Esophagus muscularis mucosa (tissue), 4 donors: ENCODE results near the gene PSMD14. TPM values are rescaled to one million over a fixed set of nuclear protein-coding genes. Genes with fewer than 3 reads are reported as not detected.

Experiments
- DNase-seq: peaks from one replicate; pipeline ENCODE4 v3.0.0-alpha.2; 2017; ENCODE audit errors: extremely low spot score
- H3K27ac ChIP-seq, 4 donors: fragments of 200-600 bp; sonication (generic); replicated peaks in 1 of 4; 1 replicate in 3 of 4; 2 replicates in 1 of 4; pipeline ENCODE4 v1.5.1; 2016 to 2019; ENCODE audit warnings: mild to moderate bottlenecking in 1 of 4
- H3K27me3 ChIP-seq, 4 donors: fragments of 200-600 bp; sonication (generic); one replicate each; pipeline versions ENCODE4 v1.5.1 to v1.6.0; 2016 to 2019
- H3K36me3 ChIP-seq, 4 donors: fragments of 200-600 bp; sonication (generic); one replicate each; pipeline ENCODE4 v1.5.1; 2016 to 2019
- H3K4me1 ChIP-seq, 4 donors: fragments of 200-600 bp; sonication (generic); one replicate each; pipeline ENCODE4 v1.5.1; 2016 to 2019
- H3K4me3 ChIP-seq, 4 donors: fragments of 200-600 bp; sonication (generic); 1 replicate in 2 of 4; 2 replicates in 2 of 4; pipeline ENCODE4 v1.5.1; 2016 to 2019; ENCODE audit warnings: mild to moderate bottlenecking in 4 of 4, moderate library complexity in 1 of 4
- H3K9me3 ChIP-seq, 4 donors: fragments of 200-600 bp; sonication (generic); 1 replicate in 3 of 4; 2 replicates in 1 of 4; pipeline ENCODE4 v1.5.1; 2016 to 2019
- EP300 ChIP-seq: sonication (generic); formaldehyde crosslinking; IDR thresholded peaks from one replicate; pipeline ENCODE4 v1.6.1; 2017; ENCODE audit warnings: antibody characterized with exemption
- POLR2A ChIP-seq: fragments of 450-650 bp; IDR thresholded peaks from one replicate; pipeline ENCODE4 v1.6.1; 2017; ENCODE audit warnings: antibody characterized with exemption, moderate library complexity, mild to moderate bottlenecking, low read depth
- POLR2AphosphoS5 ChIP-seq, 2 donors: sonication (generic); formaldehyde crosslinking; IDR thresholded peaks; one replicate each; pipeline ENCODE4 v1.6.1; 2017; ENCODE audit warnings: antibody characterized with exemption in 2 of 2
- WGBS: methylation state at CpG from one replicate; pipeline ENCODE4 v1.1.5; 2018; 5-methylcytosine and 5-hydroxymethylcytosine counted together
- intact Hi-C: fragments of 100-400 bp; cut with DNase I; formaldehyde crosslinking; loops from one replicate; pipeline ENCODE4 v1.15.1; 2023
- total RNA-seq, 4 donors: library from RNA; depleted of rRNA; stranded (reverse); fragments of >200 nt; gene quantifications; one replicate each; pipeline versions ENCODE4 v1.1.0 to v1.2.1, GENCODE V29; 2016
- TF ChIP-seq, protein P1 (sequence below), 3 experiments: fragments of 200-600 bp in 2 of 3; fragments of 450-650 bp in 1 of 3; sonication (generic) in 2 of 3; IDR thresholded peaks; one replicate each; pipeline ENCODE4 v1.5.1; 2017 to 2019; ENCODE audit warnings: antibody characterized with exemption in 3 of 3, mild to moderate bottlenecking in 2 of 3, moderate library complexity in 1 of 3

PSMD14 gene
- total RNA-seq, 4 donors from 2014 or later, result 26.1 to 46.2 (median 35.7) TPM

DNA sequence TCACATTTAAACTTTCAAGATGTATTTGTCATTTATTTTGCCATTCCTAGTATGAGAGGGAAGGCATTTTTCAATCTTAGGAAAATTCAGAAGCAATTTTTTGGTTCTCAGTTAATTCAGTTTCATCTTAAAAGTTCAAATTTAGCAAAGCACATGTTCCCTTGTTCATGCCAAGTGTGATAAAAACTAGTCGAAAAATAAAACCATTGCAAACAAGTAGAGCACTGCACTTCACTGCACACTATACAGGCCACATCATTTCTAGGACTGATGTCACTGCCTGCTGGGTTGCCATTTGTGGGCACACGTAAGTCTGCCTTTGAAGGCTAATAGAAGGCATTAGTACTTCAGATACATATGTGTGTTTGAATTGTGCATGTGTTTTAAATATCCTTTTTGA, 122.2 kb downstream of the PSMD14 start:
- DNase-seq, result no peak
- H3K36me3 ChIP-seq, result no peaks in the 10 kb centered on the region
- intact Hi-C loops, result no loop called here
- peaks cover 4 to 15% (median 14%) of the 10 kb centered on the region in 4 donors for H3K4me1 ChIP-seq
- H3K27ac ChIP-seq, result no peak overlapping the region
- WGBS, result 68% methylated on average over 2 of the region's 2 CpGs
- H3K27me3 ChIP-seq, result peaks cover 12 to 49% (median 39%) of the 10 kb centered on the region in 4 donors
- H3K9me3 ChIP-seq, result peaks cover 0 to 4% (median under 1%) of the 10 kb centered on the region in 4 donors
- TF ChIP-seq POLR2A (no peak), EP300 (no peak), POLR2AphosphoS5 (IDR thresholded peaks at IDR 0.05) (no peak)
- TF ChIP-seq, protein P1, sequence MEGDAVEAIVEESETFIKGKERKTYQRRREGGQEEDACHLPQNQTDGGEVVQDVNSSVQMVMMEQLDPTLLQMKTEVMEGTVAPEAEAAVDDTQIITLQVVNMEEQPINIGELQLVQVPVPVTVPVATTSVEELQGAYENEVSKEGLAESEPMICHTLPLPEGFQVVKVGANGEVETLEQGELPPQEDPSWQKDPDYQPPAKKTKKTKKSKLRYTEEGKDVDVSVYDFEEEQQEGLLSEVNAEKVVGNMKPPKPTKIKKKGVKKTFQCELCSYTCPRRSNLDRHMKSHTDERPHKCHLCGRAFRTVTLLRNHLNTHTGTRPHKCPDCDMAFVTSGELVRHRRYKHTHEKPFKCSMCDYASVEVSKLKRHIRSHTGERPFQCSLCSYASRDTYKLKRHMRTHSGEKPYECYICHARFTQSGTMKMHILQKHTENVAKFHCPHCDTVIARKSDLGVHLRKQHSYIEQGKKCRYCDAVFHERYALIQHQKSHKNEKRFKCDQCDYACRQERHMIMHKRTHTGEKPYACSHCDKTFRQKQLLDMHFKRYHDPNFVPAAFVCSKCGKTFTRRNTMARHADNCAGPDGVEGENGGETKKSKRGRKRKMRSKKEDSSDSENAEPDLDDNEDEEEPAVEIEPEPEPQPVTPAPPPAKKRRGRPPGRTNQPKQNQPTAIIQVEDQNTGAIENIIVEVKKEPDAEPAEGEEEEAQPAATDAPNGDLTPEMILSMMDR (IDR thresholded peaks at IDR 0.05), result no peak
- no peak overlapping the region for H3K4me3 ChIP-seq

DNA sequence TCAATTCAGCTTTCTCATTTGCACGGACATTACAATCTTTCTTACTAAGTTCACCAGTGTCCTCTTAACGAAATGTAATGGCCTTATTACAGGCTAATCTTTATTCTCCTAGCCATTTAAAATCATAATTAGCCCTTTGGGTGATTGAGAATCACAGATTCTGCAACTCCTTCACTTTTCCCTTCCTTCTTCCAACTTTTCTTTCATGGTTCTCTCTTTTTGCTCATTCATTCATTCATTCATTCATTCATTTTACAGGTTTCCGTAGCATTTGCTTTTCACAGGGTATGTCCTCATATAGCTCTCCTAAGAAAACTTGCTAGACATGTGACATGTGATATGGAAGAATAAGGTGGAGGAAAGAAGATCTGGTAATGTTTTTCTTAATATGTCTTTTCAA, 123.9 kb downstream of the PSMD14 start:
- H3K9me3 ChIP-seq, result peaks cover 0 to 9% (median 3%) of the 10 kb centered on the region in 4 donors
- DNase-seq, result no peak
- no peak overlapping the region for H3K4me3 ChIP-seq
- H3K27me3 ChIP-seq, result peaks cover 9 to 38% (median 22%) of the 10 kb centered on the region in 4 donors
- no peak overlapping the region for H3K27ac ChIP-seq
- 79% methylated on average over 3 of the region's 3 CpGs for WGBS
- intact Hi-C loops, result no loop called here
- H3K36me3 ChIP-seq, result no peaks in the 10 kb centered on the region
- TF ChIP-seq POLR2AphosphoS5 (IDR thresholded peaks at IDR 0.05) (no peak), EP300 (no peak), POLR2A (no peak)
- TF ChIP-seq, protein P1 (IDR thresholded peaks at IDR 0.05), result no peak
- peaks cover 0 to 9% (median 9%) of the 10 kb centered on the region in 4 donors for H3K4me1 ChIP-seq

DNA sequence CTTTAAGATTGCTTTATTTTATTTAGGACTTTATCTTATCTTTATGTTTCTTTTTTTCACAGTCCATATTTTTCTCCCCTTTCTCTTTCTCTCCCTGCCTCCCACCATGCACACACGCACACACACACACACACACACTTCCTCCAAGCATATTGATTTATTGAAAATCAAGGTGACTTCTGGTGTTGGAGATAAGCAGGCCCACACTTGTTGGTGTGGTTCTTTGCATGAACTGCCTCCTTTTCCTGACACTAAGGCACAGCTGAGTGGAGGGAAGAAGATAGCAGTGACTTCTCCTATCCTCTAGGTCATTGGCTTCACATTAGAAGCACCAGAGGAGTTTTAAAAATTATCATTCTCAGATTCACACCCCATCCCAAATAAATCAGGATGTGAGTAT, 125.9 kb downstream of the PSMD14 start:
- DNase-seq, result no peak
- no peak overlapping the region for H3K4me3 ChIP-seq
- no peaks in the 10 kb centered on the region for H3K36me3 ChIP-seq
- WGBS, result 33% methylated on average over 1 of the region's 1 CpG
- H3K27me3 ChIP-seq, result peaks cover 0 to 19% (median 8%) of the 10 kb centered on the region in 4 donors
- TF ChIP-seq POLR2A (no peak), POLR2AphosphoS5 (IDR thresholded peaks at IDR 0.05) (no peak), EP300 (no peak)
- H3K27ac ChIP-seq, result no peak overlapping the region
- intact Hi-C loops, result no loop called here
- no peaks in the 10 kb centered on the region for H3K4me1 ChIP-seq
- H3K9me3 ChIP-seq, result peaks cover 0 to 9% (median 3%) of the 10 kb centered on the region in 4 donors

DNA sequence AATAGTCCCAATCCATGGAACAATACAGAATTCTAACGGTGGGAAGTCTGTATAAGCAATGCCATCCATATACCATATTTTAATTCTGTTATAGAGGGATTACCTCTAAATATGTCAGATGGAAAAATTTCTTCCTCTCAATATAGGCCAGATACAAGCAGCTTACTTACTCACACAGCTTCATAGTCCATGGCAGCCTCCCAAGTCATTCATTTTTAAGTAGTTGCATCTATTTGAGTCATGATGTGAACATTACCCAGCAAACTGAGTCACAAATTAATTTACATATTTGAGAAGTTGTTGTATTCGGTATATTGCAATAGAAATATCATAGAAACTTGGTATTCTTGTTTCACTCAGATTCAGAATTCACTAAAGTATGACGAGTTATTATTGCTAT, 128.2 kb downstream of the PSMD14 start:
- Histone ChIP-seq H3K36me3 (no peaks in the 10 kb centered on the region), H3K27me3 (peaks cover 0 to 16% (median 3%) of the 10 kb centered on the region in 4 donors), H3K27ac (no peak overlapping the region), H3K4me1 (no peaks in the 10 kb centered on the region), H3K9me3 (peaks cover 0 to 9% (median 3%) of the 10 kb centered on the region in 4 donors), H3K4me3 (no peak overlapping the region)
- 90% methylated on average over 3 of the region's 3 CpGs for WGBS
- intact Hi-C loops, result no loop called here
- TF ChIP-seq POLR2AphosphoS5 (IDR thresholded peaks at IDR 0.05) (no peak), POLR2A (no peak), EP300 (no peak)
- TF ChIP-seq, protein P1 (IDR thresholded peaks at IDR 0.05), result no peak
- no peak for DNase-seq

DNA sequence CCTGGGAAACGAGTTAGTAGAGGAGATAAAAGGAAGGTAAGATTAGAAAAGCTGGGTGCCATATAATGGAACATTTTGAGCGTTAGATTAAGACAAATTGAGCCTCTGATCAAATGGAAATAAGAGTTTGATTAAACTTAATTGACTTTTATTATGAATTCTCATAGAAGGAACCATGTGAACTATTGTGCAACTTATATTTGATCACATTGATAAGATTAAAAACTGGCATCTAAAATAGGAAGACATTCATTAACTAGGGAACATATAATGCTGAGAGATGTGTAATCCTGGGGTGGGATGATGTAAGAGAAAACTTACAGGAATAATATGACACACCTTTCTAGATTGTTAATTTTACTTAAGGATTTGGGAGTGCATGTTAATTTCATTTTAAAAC, 130.4 kb downstream of the PSMD14 start:
- Histone ChIP-seq H3K27me3 (peaks cover 0 to 16% (median 2%) of the 10 kb centered on the region in 4 donors), H3K36me3 (no peaks in the 10 kb centered on the region), H3K4me1 (no peaks in the 10 kb centered on the region), H3K27ac (no peak overlapping the region), H3K9me3 (peaks cover 0 to 9% (median 3%) of the 10 kb centered on the region in 4 donors), H3K4me3 (no peak overlapping the region)
- DNase-seq, result no peak
- TF ChIP-seq, protein P1 (IDR thresholded peaks at IDR 0.05), result no peak
- TF ChIP-seq POLR2AphosphoS5 (IDR thresholded peaks at IDR 0.05) (no peak), POLR2A (no peak), EP300 (no peak)
- WGBS, result 65% methylated on average over 2 of the region's 2 CpGs
- intact Hi-C loops, result no loop called here
